Measurements from ENCODE around the gene TTC19. TPM values are rescaled to one million over a fixed set of nuclear protein-coding genes. Genes with fewer than 3 reads are reported as not detected.

TTC19 gene
- total and polyA plus RNA-seq, 2 of the 8 experiments (the other 6 are each of a cell fraction or from before 2014, with no cell fraction given) = 11.8 to 55.0 TPM

GRCh38 chr17:16050844-16051243 lies 51.2 kb downstream of the TTC19 start:
- Histone ChIP-seq H3K36me3 (ENCODE audit: control insufficient read depth in 2 of 4, insufficient read depth in 4 of 4, low read length in 3 of 4) (peaks cover 5 to 32% (median 15%) of the 10 kb centered on the region in 4 experiments; a peak in 6 of 8 replicates), H3K23me2 (ENCODE audit: low read depth, low read length) (no peaks in the 10 kb centered on the region)

More at GRCh38 chr17:16050844-16051243, 51.2 kb downstream of the TTC19 start:
- H3K27ac ChIP-seq (ENCODE audit: low read depth, low read length) = no peak overlapping the region
- no peak for FAIRE-seq
- no peak overlapping the region for H3K9ac ChIP-seq (replicated peaks in 1 of 4; ENCODE audit: extremely low read depth in 1 of 4, low read depth in 3 of 4, low read length in 3 of 4)
- H3K27me3 ChIP-seq (replicated peaks in 1 of 4; ENCODE audit: control insufficient read depth in 3 of 4, extremely low read depth in 1 of 4, insufficient read depth in 3 of 4, low read length in 3 of 4) = no peaks in the 10 kb centered on the region
- no peak overlapping the region for H3K4me2 ChIP-seq (ENCODE audit: insufficient read depth in 1 of 2, low read depth in 2 of 2, low read length in 2 of 2)
- peaks cover 0 to 4% of the 10 kb centered on the region in 2 experiments; a peak in 1 of 4 replicates for H3K79me2 ChIP-seq (ENCODE audit: control insufficient read depth in 1 of 2, insufficient read depth in 2 of 2, low read length in 2 of 2)
- H3K56ac ChIP-seq (replicated peaks; ENCODE audit: insufficient read length, low read depth, low read length) = no peak overlapping the region
- no peak overlapping the region for H3K14ac ChIP-seq (ENCODE audit: insufficient read length)
- H2BK12ac ChIP-seq (ENCODE audit: low read depth, low read length) = no peak overlapping the region
- no peak overlapping the region for H4K91ac ChIP-seq (replicated peaks; ENCODE audit: insufficient read length, low read length)
- DNase-seq (ENCODE audit: low read depth in 1 of 2, low spot score in 2 of 2) = no peak
- H3K4me1 ChIP-seq (replicated peaks in 1 of 4; ENCODE audit: control insufficient read depth in 3 of 4, insufficient read depth in 4 of 4, low read length in 3 of 4) = no peaks in the 10 kb centered on the region
- no peak overlapping the region for H2BK120ac ChIP-seq (replicated peaks; ENCODE audit: low read depth, low read length)
- H3K18ac ChIP-seq (ENCODE audit: extremely low read depth, low read length) = no peak overlapping the region
- H3K79me1 ChIP-seq (ENCODE audit: low read depth, low read length) = no peaks in the 10 kb centered on the region
- no peak overlapping the region for H3K4ac ChIP-seq (replicated peaks; ENCODE audit: insufficient read length, low read depth, low read length)
- no peak overlapping the region for H2BK20ac ChIP-seq (ENCODE audit: low read length)
- H2BK15ac ChIP-seq (ENCODE audit: low read length) = no peak overlapping the region
- no peak overlapping the region for H2AFZ ChIP-seq (ENCODE audit: low read length)
- peaks cover 0 to 3% of the 10 kb centered on the region in 2 experiments for H4K20me1 ChIP-seq (replicated peaks in 1 of 2; ENCODE audit: control insufficient read depth in 1 of 2, insufficient read depth in 2 of 2, low read length in 2 of 2)
- H3K23ac ChIP-seq (ENCODE audit: insufficient read length) = no peak overlapping the region
- no peaks in the 10 kb centered on the region for H3K9me3 ChIP-seq (ENCODE audit: insufficient read depth in 2 of 2, low read depth in 1 of 2, low read length in 1 of 2)
- no peak for TF ChIP-seq YY1 (IDR thresholded peaks at IDR 0.05; ENCODE audit: low read depth, low read length)
- H2BK5ac ChIP-seq (ENCODE audit: low read depth, low read length) = no peak overlapping the region
- H2AK5ac ChIP-seq (ENCODE audit: low read depth, low read length) = no peak overlapping the region
- no peak overlapping the region for H4K8ac ChIP-seq (ENCODE audit: extremely low read depth, insufficient read depth, low read length)
- no peak overlapping the region for H4K5ac ChIP-seq (ENCODE audit: insufficient read length, low read depth, low read length)
- WGBS, 2 experiments (ENCODE audit: extremely low coverage in 1 of 2, insufficient coverage in 1 of 2, insufficient read length in 1 of 2, insufficient replicate concordance in 2 of 2, low coverage in 1 of 2, low lambda C conversion rate in 2 of 2, missing lambda C conversion rate in 1 of 2) = 91% methylated on average over 6 of the region's 6 CpGs; no CpG with 5 or more reads in 1 of the 2 experiments
- CTCF ChIA-PET (ENCODE audit: partially characterized antibody) = no interaction called here
- H3K4me3 ChIP-seq (ENCODE audit: extremely low read depth in 1 of 4, insufficient read depth in 2 of 4, low read depth in 3 of 4, low read length in 4 of 4) = no peak overlapping the region
- POLR2A ChIA-PET (ENCODE audit: partially characterized antibody) = no interaction called here

Data from H1 (cell line).